H1 (cell line): ENCODE measurements around the gene ALK. TPM values are rescaled to one million over a fixed set of nuclear protein-coding genes. Genes with fewer than 3 reads are reported as not detected.

Experiments
- CTCF ChIA-PET: fragments of 300-600 bp; sonication (Branson Sonifier 250); formaldehyde crosslinking; loops from one replicate; lab custom pipeline; 2021; ENCODE audit not compliant: partially characterized antibody; lab: Charles Lee
- POLR2A ChIA-PET: fragments of 300-600 bp; sonication (Branson Sonifier 250); formaldehyde crosslinking; loops from one replicate; lab custom pipeline; 2021; ENCODE audit warnings: inconsistent platforms; ENCODE audit not compliant: partially characterized antibody; lab: Charles Lee
- DNase-seq, 2 experiments: peaks; one replicate each; pipeline versions ENCODE4 v3.0.0 to v3.0.0-alpha.2; 2010 to 2022; ENCODE audit warnings: low spot score in 2 of 2, low read depth in 1 of 2, mixed read lengths in 1 of 2
- FAIRE-seq: peaks from 2 replicates; lab custom pipeline; 2011; peaks lifted over from hg19 to GRCh38; lab: Jason Lieb, UNC
- H2AFZ ChIP-seq: 2 replicates; pipeline ENCODE4 v1.8.1; 2012; ENCODE audit warnings: low read length, inconsistent platforms
- H2AK5ac ChIP-seq: 2 replicates; pipeline ENCODE4 v1.6.1; 2013; ENCODE audit warnings: low read depth, low read length
- H2BK120ac ChIP-seq: replicated peaks from 2 replicates; pipeline ENCODE3; 2013; ENCODE audit warnings: low read depth, low read length, inconsistent platforms
- H2BK12ac ChIP-seq: 2 replicates; pipeline ENCODE4 v1.6.1; 2013; ENCODE audit warnings: low read depth, low read length
- H2BK15ac ChIP-seq: 2 replicates; pipeline ENCODE4 v1.6.1; 2013; ENCODE audit warnings: low read length
- H2BK20ac ChIP-seq: 2 replicates; pipeline ENCODE4 v1.6.1; 2013; ENCODE audit warnings: low read length
- H2BK5ac ChIP-seq: 2 replicates; pipeline ENCODE4 v1.6.1; 2013; ENCODE audit warnings: low read depth, low read length
- H3K14ac ChIP-seq: 2 replicates; pipeline ENCODE4 v1.6.1; 2013; ENCODE audit warnings: inconsistent platforms; ENCODE audit not compliant: insufficient read length
- H3K18ac ChIP-seq: 2 replicates; pipeline ENCODE4 v1.6.1; 2013; ENCODE audit warnings: low read length; ENCODE audit errors: extremely low read depth
- H3K23ac ChIP-seq: 2 replicates; pipeline ENCODE4 v1.6.1; 2013; ENCODE audit warnings: inconsistent platforms; ENCODE audit not compliant: insufficient read length
- H3K23me2 ChIP-seq: 2 replicates; pipeline ENCODE4 v1.6.1; 2013; ENCODE audit warnings: low read depth, low read length
- H3K27ac ChIP-seq: 2 replicates; pipeline ENCODE4 v1.6.1; 2011; ENCODE audit warnings: low read depth, low read length, inconsistent platforms
- H3K27me3 ChIP-seq, 4 experiments: replicated peaks in 1 of 4; 1 replicate in 1 of 4; 2 replicates in 3 of 4; pipeline versions ENCODE4 v1.6.1 to v1.8.1; 2011 to 2013; ENCODE audit warnings: low read length in 3 of 4, mild to moderate bottlenecking in 3 of 4, inconsistent platforms in 2 of 4, mixed read lengths in 2 of 4, moderate library complexity in 1 of 4; ENCODE audit not compliant: control insufficient read depth in 3 of 4, insufficient read depth in 3 of 4; ENCODE audit errors: extremely low read depth in 1 of 4
- H3K36me3 ChIP-seq, 4 experiments: 2 replicates each; pipeline versions ENCODE4 v1.6.1 to v1.8.1; 2011 to 2013; ENCODE audit warnings: mild to moderate bottlenecking in 4 of 4, low read length in 3 of 4, moderate library complexity in 2 of 4, control low read depth in 1 of 4, inconsistent platforms in 1 of 4; ENCODE audit not compliant: insufficient read depth in 4 of 4, control insufficient read depth in 2 of 4
- H3K4ac ChIP-seq: replicated peaks from 2 replicates; pipeline ENCODE3; 2013; ENCODE audit warnings: low read length, low read depth, mixed read lengths, inconsistent platforms; ENCODE audit not compliant: insufficient read length
- H3K4me1 ChIP-seq, 4 experiments: replicated peaks in 1 of 4; 1 replicate in 1 of 4; 2 replicates in 3 of 4; pipeline versions ENCODE4 v1.6.1 to v1.8.1; 2011 to 2013; ENCODE audit warnings: low read length in 3 of 4, inconsistent platforms in 2 of 4, mixed read lengths in 1 of 4; ENCODE audit not compliant: insufficient read depth in 4 of 4, control insufficient read depth in 3 of 4
- H3K4me2 ChIP-seq, 2 experiments: 2 replicates each; pipeline versions ENCODE4 v1.6.1 to v1.8.1; 2011 to 2013; ENCODE audit warnings: low read depth in 2 of 2, low read length in 2 of 2, control low read depth in 1 of 2, inconsistent platforms in 1 of 2, mild to moderate bottlenecking in 1 of 2; ENCODE audit not compliant: insufficient read depth in 1 of 2
- H3K4me3 ChIP-seq, 4 experiments: fragments of 200-600, 300-600 bp in 1 of 4; sonication (generic), shearing (Covaris generic), sonication (Bioruptor Twin) in 1 of 4; 2 replicates each; pipeline versions ENCODE4 v1.5.1 to v1.8.1; 2011 to 2016; ENCODE audit warnings: low read length in 4 of 4, low read depth in 3 of 4, control low read depth in 2 of 4, inconsistent platforms in 2 of 4, mild to moderate bottlenecking in 2 of 4, mixed read lengths in 1 of 4, moderate library complexity in 1 of 4; ENCODE audit not compliant: insufficient read depth in 2 of 4; ENCODE audit errors: extremely low read depth in 1 of 4
- H3K56ac ChIP-seq: replicated peaks from 2 replicates; pipeline ENCODE3; 2013; ENCODE audit warnings: low read depth, mild to moderate bottlenecking, mixed read lengths, low read length, inconsistent platforms; ENCODE audit not compliant: insufficient read length
- H3K79me1 ChIP-seq: 2 replicates; pipeline ENCODE4 v1.6.1; 2013; ENCODE audit warnings: low read depth, low read length, control low read depth
- H3K79me2 ChIP-seq, 2 experiments: 2 replicates each; pipeline versions ENCODE4 v1.6.1 to v1.8.1; 2012 to 2013; ENCODE audit warnings: low read length in 2 of 2, mild to moderate bottlenecking in 2 of 2, inconsistent platforms in 1 of 2; ENCODE audit not compliant: insufficient read depth in 2 of 2, control insufficient read depth in 1 of 2
- H3K9ac ChIP-seq, 4 experiments: replicated peaks in 1 of 4; 1 replicate in 1 of 4; 2 replicates in 3 of 4; pipeline versions ENCODE4 v1.6.1 to v1.8.1; 2011 to 2013; ENCODE audit warnings: low read depth in 3 of 4, low read length in 3 of 4, control low read depth in 2 of 4, mild to moderate bottlenecking in 2 of 4, moderate library complexity in 2 of 4, inconsistent platforms in 1 of 4; ENCODE audit errors: extremely low read depth in 1 of 4
- H3K9me3 ChIP-seq, 2 experiments: 2 replicates each; pipeline versions ENCODE4 v1.6.1 to v1.8.1; 2012 to 2013; ENCODE audit warnings: mild to moderate bottlenecking in 2 of 2, moderate library complexity in 2 of 2, control low read depth in 1 of 2, inconsistent platforms in 1 of 2, low read depth in 1 of 2, low read length in 1 of 2, mixed read lengths in 1 of 2; ENCODE audit not compliant: insufficient read depth in 2 of 2
- H4K20me1 ChIP-seq, 2 experiments: replicated peaks in 1 of 2; 2 replicates each; pipeline versions ENCODE3 to v1.8.1; 2011 to 2013; ENCODE audit warnings: inconsistent platforms in 2 of 2, low read length in 2 of 2, mild to moderate bottlenecking in 1 of 2; ENCODE audit not compliant: insufficient read depth in 2 of 2, control insufficient read depth in 1 of 2
- H4K5ac ChIP-seq: 2 replicates; pipeline ENCODE4 v1.6.1; 2013; ENCODE audit warnings: low read length, low read depth, mixed read lengths, inconsistent platforms; ENCODE audit not compliant: insufficient read length
- H4K8ac ChIP-seq: 2 replicates; pipeline ENCODE4 v1.8.0; 2013; ENCODE audit warnings: mild to moderate bottlenecking, moderate library complexity, low read length, inconsistent platforms; ENCODE audit not compliant: insufficient read depth; ENCODE audit errors: extremely low read depth
- H4K91ac ChIP-seq: replicated peaks from 2 replicates; pipeline ENCODE3; 2013; ENCODE audit warnings: low read length, mixed read lengths, inconsistent platforms; ENCODE audit not compliant: insufficient read length
- CBX5 ChIP-seq: fragments of 300-800, 300-1000 bp; sonication (generic); IDR thresholded peaks from 2 replicates; pipeline ENCODE4 v1.7.1; 2016; ENCODE audit warnings: antibody characterized with exemption, low read length, low read depth
- EZH2 ChIP-seq: fragments of 200-600 bp; sonication (generic); IDR thresholded peaks from 2 replicates; pipeline ENCODE4 v1.7.1; 2012; ENCODE audit warnings: low read depth, mild to moderate bottlenecking, moderate library complexity, low read length, inconsistent platforms; ENCODE audit not compliant: severe bottlenecking
- JUND ChIP-seq: IDR thresholded peaks from 2 replicates; pipeline ENCODE4 v1.6.1; 2011; ENCODE audit warnings: mild to moderate bottlenecking, improper control_type of control experiment, low read length
- NRF1 ChIP-seq: IDR thresholded peaks from 2 replicates; pipeline ENCODE4 v1.6.1; 2011; ENCODE audit warnings: mild to moderate bottlenecking, low read depth, low read length, improper control_type of control experiment
- SIN3A ChIP-seq, 2 experiments: IDR thresholded peaks in 1 of 2; conservative IDR thresholded peaks in 1 of 2; 2 replicates each; pipeline ENCODE4 v1.6.1; 2011 to 2012; ENCODE audit warnings: low read length in 2 of 2, improper control_type of control experiment in 1 of 2, low read depth in 1 of 2, mild to moderate bottlenecking in 1 of 2
- SIRT6 ChIP-seq: IDR thresholded peaks from one replicate; pipeline ENCODE4 v1.7.1; 2012; ENCODE audit warnings: low read length, inconsistent platforms
- TAF7 ChIP-seq: optimal IDR thresholded peaks from 2 replicates; pipeline ENCODE3; 2011; ENCODE audit warnings: low read depth, mild to moderate bottlenecking, inconsistent platforms, low read length, moderate library complexity, borderline replicate concordance
- TEAD4 ChIP-seq: IDR thresholded peaks from 2 replicates; pipeline ENCODE4 v1.6.1; 2012; ENCODE audit warnings: low read depth, low read length, inconsistent platforms, mixed read lengths
- WGBS, 2 experiments: shearing (Covaris generic) in 1 of 2; methylation state at CpG; one replicate each; pipeline versions ENCODE4 v1.1.6 to v1.1.7; 2013 to 2015; ENCODE audit warnings: low lambda C conversion rate in 2 of 2, mixed read lengths in 2 of 2, inconsistent platforms in 1 of 2, low coverage in 1 of 2, missing lambda C conversion rate in 1 of 2; ENCODE audit not compliant: insufficient replicate concordance in 2 of 2, insufficient coverage in 1 of 2, insufficient read length in 1 of 2; ENCODE audit errors: extremely low coverage in 1 of 2, missing lambda C conversion rate in 1 of 2; 5-methylcytosine and 5-hydroxymethylcytosine counted together
- polyA plus RNA-seq, 7 experiments: library from polyadenylated mRNA; depleted of rRNA in 3 of 7; stranded (reverse) in 5 of 7; unstranded in 2 of 7; fragments of >200 nt in 5 of 7; fragments of 200-250 nt in 2 of 7; gene quantifications; 1 replicate in 5 of 7; 2 replicates in 1 of 7; 4 replicates in 1 of 7; pipeline versions ENCODE4 v1.2.1 to v1.2.3, GENCODE V29; 2011 to 2013; ENCODE audit warnings: missing spikeins in 2 of 7, mixed read lengths in 2 of 7
- total RNA-seq: library from RNA; stranded (reverse); fragmentation: NEBNext Ultra II Directional; extraction: Animal tissue kit (Norgen Biotek cat#: 25700); gene quantifications from 2 replicates; pipeline ENCODE4 v1.2.1, GENCODE V29; 2021
- TF ChIP-seq, protein P1 (sequence below): IDR thresholded peaks from 2 replicates; pipeline ENCODE4 v1.6.1; 2012; ENCODE audit warnings: inconsistent platforms
- TF ChIP-seq, protein P2 (sequence below): IDR thresholded peaks from 2 replicates; pipeline ENCODE4 v1.6.1; 2011; ENCODE audit warnings: low read length, improper control_type of control experiment
- TF ChIP-seq, protein P3 (sequence below): IDR thresholded peaks from 2 replicates; pipeline ENCODE4 v1.6.1; 2012; ENCODE audit warnings: low read length, inconsistent platforms

ALK gene
- total and polyA plus RNA-seq, 2 of the 8 experiments (the other 6 are each of a cell fraction or from before 2014, with no cell fraction given) = 0.02 to 0.09 TPM

DNA sequence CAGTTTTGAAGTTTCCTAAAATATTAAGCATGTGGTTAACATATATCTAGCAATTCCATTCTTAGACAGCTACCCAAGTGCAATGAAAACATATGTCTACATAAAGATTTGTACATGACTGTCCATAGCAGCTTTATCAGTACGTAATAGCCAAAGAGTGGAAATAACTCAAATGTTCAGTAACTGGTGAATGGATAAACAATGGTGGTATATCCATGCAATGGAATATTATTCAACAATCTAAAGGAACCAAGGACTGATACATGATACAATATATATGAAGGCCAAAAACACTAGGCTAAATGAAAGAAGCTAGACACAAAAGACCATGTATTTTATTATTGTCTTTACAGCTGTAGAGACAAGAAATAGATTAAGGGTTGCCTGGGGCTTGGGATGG, 361.4 kb downstream of the ALK start:
- Histone ChIP-seq H3K4me1 (no peaks in the 10 kb centered on the region), H2BK12ac (no peak overlapping the region), H3K79me2 (no peaks in the 10 kb centered on the region), H2AK5ac (no peak overlapping the region), H3K56ac (no peak overlapping the region), H3K27me3 (no peaks in the 10 kb centered on the region), H4K5ac (no peak overlapping the region), H2BK20ac (no peak overlapping the region), H4K91ac (no peak overlapping the region), H3K9me3 (no peaks in the 10 kb centered on the region), H3K4me2 (no peak overlapping the region), H2AFZ (no peak overlapping the region), H3K36me3 (no peaks in the 10 kb centered on the region), H3K23me2 (no peaks in the 10 kb centered on the region), H4K20me1 (no peaks in the 10 kb centered on the region), H3K4ac (no peak overlapping the region), H2BK5ac (no peak overlapping the region), H3K27ac (no peak overlapping the region), H2BK15ac (no peak overlapping the region), H3K14ac (no peak overlapping the region), H3K23ac (no peak overlapping the region), H4K8ac (no peak overlapping the region), H3K9ac (no peak overlapping the region), H3K18ac (no peak overlapping the region), H2BK120ac (no peak overlapping the region), H3K4me3 (no peak overlapping the region), H3K79me1 (no peaks in the 10 kb centered on the region)
- ChIA-PET CTCF (no interaction called here), POLR2A (no interaction called here)
- FAIRE-seq = no peak
- WGBS, 2 experiments = 94% methylated on average over 1 of the region's 1 CpG; no CpG with 5 or more reads in 1 of the 2 experiments
- DNase-seq = no peak
- TF ChIP-seq TAF7 (no peak), SIN3A (conservative IDR thresholded peaks at IDR 0.05 in 1 of 2, IDR thresholded peaks at IDR 0.05 in 1 of 2; ENCODE audit: low read depth in 1 of 2, low read length in 2 of 2) (no peak), CBX5 (no peak), EZH2 (no peak), JUND (no peak), NRF1 (no peak), TEAD4 (no peak), SIRT6 (no peak)
- TF ChIP-seq, protein P1, sequence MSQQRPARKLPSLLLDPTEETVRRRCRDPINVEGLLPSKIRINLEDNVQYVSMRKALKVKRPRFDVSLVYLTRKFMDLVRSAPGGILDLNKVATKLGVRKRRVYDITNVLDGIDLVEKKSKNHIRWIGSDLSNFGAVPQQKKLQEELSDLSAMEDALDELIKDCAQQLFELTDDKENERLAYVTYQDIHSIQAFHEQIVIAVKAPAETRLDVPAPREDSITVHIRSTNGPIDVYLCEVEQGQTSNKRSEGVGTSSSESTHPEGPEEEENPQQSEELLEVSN = no peak
- TF ChIP-seq, protein P2, sequence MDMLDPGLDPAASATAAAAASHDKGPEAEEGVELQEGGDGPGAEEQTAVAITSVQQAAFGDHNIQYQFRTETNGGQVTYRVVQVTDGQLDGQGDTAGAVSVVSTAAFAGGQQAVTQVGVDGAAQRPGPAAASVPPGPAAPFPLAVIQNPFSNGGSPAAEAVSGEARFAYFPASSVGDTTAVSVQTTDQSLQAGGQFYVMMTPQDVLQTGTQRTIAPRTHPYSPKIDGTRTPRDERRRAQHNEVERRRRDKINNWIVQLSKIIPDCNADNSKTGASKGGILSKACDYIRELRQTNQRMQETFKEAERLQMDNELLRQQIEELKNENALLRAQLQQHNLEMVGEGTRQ = no peak
- TF ChIP-seq, protein P3, sequence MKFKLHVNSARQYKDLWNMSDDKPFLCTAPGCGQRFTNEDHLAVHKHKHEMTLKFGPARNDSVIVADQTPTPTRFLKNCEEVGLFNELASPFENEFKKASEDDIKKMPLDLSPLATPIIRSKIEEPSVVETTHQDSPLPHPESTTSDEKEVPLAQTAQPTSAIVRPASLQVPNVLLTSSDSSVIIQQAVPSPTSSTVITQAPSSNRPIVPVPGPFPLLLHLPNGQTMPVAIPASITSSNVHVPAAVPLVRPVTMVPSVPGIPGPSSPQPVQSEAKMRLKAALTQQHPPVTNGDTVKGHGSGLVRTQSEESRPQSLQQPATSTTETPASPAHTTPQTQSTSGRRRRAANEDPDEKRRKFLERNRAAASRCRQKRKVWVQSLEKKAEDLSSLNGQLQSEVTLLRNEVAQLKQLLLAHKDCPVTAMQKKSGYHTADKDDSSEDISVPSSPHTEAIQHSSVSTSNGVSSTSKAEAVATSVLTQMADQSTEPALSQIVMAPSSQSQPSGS = no peak
